H1 (cell line): ENCODE data around the gene DRC1. TPM values are rescaled to one million over a fixed set of nuclear protein-coding genes. Genes with fewer than 3 reads are reported as not detected.

Experiments used
- CTCF ChIA-PET: fragments of 300-600 bp; sonication (Branson Sonifier 250); formaldehyde crosslinking; loops from one replicate; lab custom pipeline; 2021; ENCODE audit not compliant: partially characterized antibody; lab: Charles Lee
- POLR2A ChIA-PET: fragments of 300-600 bp; sonication (Branson Sonifier 250); formaldehyde crosslinking; loops from one replicate; lab custom pipeline; 2021; ENCODE audit warnings: inconsistent platforms; ENCODE audit not compliant: partially characterized antibody; lab: Charles Lee
- DNase-seq, 2 experiments: peaks; one replicate each; pipeline versions ENCODE4 v3.0.0 to v3.0.0-alpha.2; 2010 to 2022; ENCODE audit warnings: low spot score in 2 of 2, low read depth in 1 of 2, mixed read lengths in 1 of 2
- FAIRE-seq: peaks from 2 replicates; lab custom pipeline; 2011; peaks lifted over from hg19 to GRCh38; lab: Jason Lieb, UNC
- H2AFZ ChIP-seq: 2 replicates; pipeline ENCODE4 v1.8.1; 2012; ENCODE audit warnings: low read length, inconsistent platforms
- H2AK5ac ChIP-seq: 2 replicates; pipeline ENCODE4 v1.6.1; 2013; ENCODE audit warnings: low read depth, low read length
- H2BK120ac ChIP-seq: replicated peaks from 2 replicates; pipeline ENCODE3; 2013; ENCODE audit warnings: low read depth, low read length, inconsistent platforms
- H2BK12ac ChIP-seq: 2 replicates; pipeline ENCODE4 v1.6.1; 2013; ENCODE audit warnings: low read depth, low read length
- H2BK15ac ChIP-seq: 2 replicates; pipeline ENCODE4 v1.6.1; 2013; ENCODE audit warnings: low read length
- H2BK20ac ChIP-seq: 2 replicates; pipeline ENCODE4 v1.6.1; 2013; ENCODE audit warnings: low read length
- H2BK5ac ChIP-seq: 2 replicates; pipeline ENCODE4 v1.6.1; 2013; ENCODE audit warnings: low read depth, low read length
- H3K14ac ChIP-seq: 2 replicates; pipeline ENCODE4 v1.6.1; 2013; ENCODE audit warnings: inconsistent platforms; ENCODE audit not compliant: insufficient read length
- H3K18ac ChIP-seq: 2 replicates; pipeline ENCODE4 v1.6.1; 2013; ENCODE audit warnings: low read length; ENCODE audit errors: extremely low read depth
- H3K23ac ChIP-seq: 2 replicates; pipeline ENCODE4 v1.6.1; 2013; ENCODE audit warnings: inconsistent platforms; ENCODE audit not compliant: insufficient read length
- H3K23me2 ChIP-seq: 2 replicates; pipeline ENCODE4 v1.6.1; 2013; ENCODE audit warnings: low read depth, low read length
- H3K27ac ChIP-seq: 2 replicates; pipeline ENCODE4 v1.6.1; 2011; ENCODE audit warnings: low read depth, low read length, inconsistent platforms
- H3K27me3 ChIP-seq, 4 experiments: replicated peaks in 1 of 4; 1 replicate in 1 of 4; 2 replicates in 3 of 4; pipeline versions ENCODE4 v1.6.1 to v1.8.1; 2011 to 2013; ENCODE audit warnings: low read length in 3 of 4, mild to moderate bottlenecking in 3 of 4, inconsistent platforms in 2 of 4, mixed read lengths in 2 of 4, moderate library complexity in 1 of 4; ENCODE audit not compliant: control insufficient read depth in 3 of 4, insufficient read depth in 3 of 4; ENCODE audit errors: extremely low read depth in 1 of 4
- H3K36me3 ChIP-seq, 4 experiments: 2 replicates each; pipeline versions ENCODE4 v1.6.1 to v1.8.1; 2011 to 2013; ENCODE audit warnings: mild to moderate bottlenecking in 4 of 4, low read length in 3 of 4, moderate library complexity in 2 of 4, control low read depth in 1 of 4, inconsistent platforms in 1 of 4; ENCODE audit not compliant: insufficient read depth in 4 of 4, control insufficient read depth in 2 of 4
- H3K4ac ChIP-seq: replicated peaks from 2 replicates; pipeline ENCODE3; 2013; ENCODE audit warnings: low read length, low read depth, mixed read lengths, inconsistent platforms; ENCODE audit not compliant: insufficient read length
- H3K4me1 ChIP-seq, 4 experiments: replicated peaks in 1 of 4; 1 replicate in 1 of 4; 2 replicates in 3 of 4; pipeline versions ENCODE4 v1.6.1 to v1.8.1; 2011 to 2013; ENCODE audit warnings: low read length in 3 of 4, inconsistent platforms in 2 of 4, mixed read lengths in 1 of 4; ENCODE audit not compliant: insufficient read depth in 4 of 4, control insufficient read depth in 3 of 4
- H3K4me2 ChIP-seq, 2 experiments: 2 replicates each; pipeline versions ENCODE4 v1.6.1 to v1.8.1; 2011 to 2013; ENCODE audit warnings: low read depth in 2 of 2, low read length in 2 of 2, control low read depth in 1 of 2, inconsistent platforms in 1 of 2, mild to moderate bottlenecking in 1 of 2; ENCODE audit not compliant: insufficient read depth in 1 of 2
- H3K4me3 ChIP-seq, 4 experiments: fragments of 200-600, 300-600 bp in 1 of 4; sonication (generic), shearing (Covaris generic), sonication (Bioruptor Twin) in 1 of 4; 2 replicates each; pipeline versions ENCODE4 v1.5.1 to v1.8.1; 2011 to 2016; ENCODE audit warnings: low read length in 4 of 4, low read depth in 3 of 4, control low read depth in 2 of 4, inconsistent platforms in 2 of 4, mild to moderate bottlenecking in 2 of 4, mixed read lengths in 1 of 4, moderate library complexity in 1 of 4; ENCODE audit not compliant: insufficient read depth in 2 of 4; ENCODE audit errors: extremely low read depth in 1 of 4
- H3K56ac ChIP-seq: replicated peaks from 2 replicates; pipeline ENCODE3; 2013; ENCODE audit warnings: low read depth, mild to moderate bottlenecking, mixed read lengths, low read length, inconsistent platforms; ENCODE audit not compliant: insufficient read length
- H3K79me1 ChIP-seq: 2 replicates; pipeline ENCODE4 v1.6.1; 2013; ENCODE audit warnings: low read depth, low read length, control low read depth
- H3K79me2 ChIP-seq, 2 experiments: 2 replicates each; pipeline versions ENCODE4 v1.6.1 to v1.8.1; 2012 to 2013; ENCODE audit warnings: low read length in 2 of 2, mild to moderate bottlenecking in 2 of 2, inconsistent platforms in 1 of 2; ENCODE audit not compliant: insufficient read depth in 2 of 2, control insufficient read depth in 1 of 2
- H3K9ac ChIP-seq, 4 experiments: replicated peaks in 1 of 4; 1 replicate in 1 of 4; 2 replicates in 3 of 4; pipeline versions ENCODE4 v1.6.1 to v1.8.1; 2011 to 2013; ENCODE audit warnings: low read depth in 3 of 4, low read length in 3 of 4, control low read depth in 2 of 4, mild to moderate bottlenecking in 2 of 4, moderate library complexity in 2 of 4, inconsistent platforms in 1 of 4; ENCODE audit errors: extremely low read depth in 1 of 4
- H3K9me3 ChIP-seq, 2 experiments: 2 replicates each; pipeline versions ENCODE4 v1.6.1 to v1.8.1; 2012 to 2013; ENCODE audit warnings: mild to moderate bottlenecking in 2 of 2, moderate library complexity in 2 of 2, control low read depth in 1 of 2, inconsistent platforms in 1 of 2, low read depth in 1 of 2, low read length in 1 of 2, mixed read lengths in 1 of 2; ENCODE audit not compliant: insufficient read depth in 2 of 2
- H4K20me1 ChIP-seq, 2 experiments: replicated peaks in 1 of 2; 2 replicates each; pipeline versions ENCODE3 to v1.8.1; 2011 to 2013; ENCODE audit warnings: inconsistent platforms in 2 of 2, low read length in 2 of 2, mild to moderate bottlenecking in 1 of 2; ENCODE audit not compliant: insufficient read depth in 2 of 2, control insufficient read depth in 1 of 2
- H4K5ac ChIP-seq: 2 replicates; pipeline ENCODE4 v1.6.1; 2013; ENCODE audit warnings: low read length, low read depth, mixed read lengths, inconsistent platforms; ENCODE audit not compliant: insufficient read length
- H4K8ac ChIP-seq: 2 replicates; pipeline ENCODE4 v1.8.0; 2013; ENCODE audit warnings: mild to moderate bottlenecking, moderate library complexity, low read length, inconsistent platforms; ENCODE audit not compliant: insufficient read depth; ENCODE audit errors: extremely low read depth
- H4K91ac ChIP-seq: replicated peaks from 2 replicates; pipeline ENCODE3; 2013; ENCODE audit warnings: low read length, mixed read lengths, inconsistent platforms; ENCODE audit not compliant: insufficient read length
- CTBP2 ChIP-seq: IDR thresholded peaks from 2 replicates; pipeline ENCODE4 v1.7.0; 2011; ENCODE audit warnings: borderline replicate concordance, mild to moderate bottlenecking, moderate library complexity, mixed read lengths, low read length; ENCODE audit not compliant: insufficient read depth, insufficient read length
- JUND ChIP-seq: IDR thresholded peaks from 2 replicates; pipeline ENCODE4 v1.6.1; 2011; ENCODE audit warnings: mild to moderate bottlenecking, improper control_type of control experiment, low read length
- POLR2A ChIP-seq, 2 experiments: IDR thresholded peaks; 1 replicate in 1 of 2; 2 replicates in 1 of 2; pipeline ENCODE4 v1.6.1; 2011; ENCODE audit warnings: low read depth in 2 of 2, low read length in 2 of 2, mild to moderate bottlenecking in 2 of 2; ENCODE audit errors: control extremely low read depth in 1 of 2
- WGBS, 2 experiments: shearing (Covaris generic) in 1 of 2; methylation state at CpG; one replicate each; pipeline versions ENCODE4 v1.1.6 to v1.1.7; 2013 to 2015; ENCODE audit warnings: low lambda C conversion rate in 2 of 2, mixed read lengths in 2 of 2, inconsistent platforms in 1 of 2, low coverage in 1 of 2, missing lambda C conversion rate in 1 of 2; ENCODE audit not compliant: insufficient replicate concordance in 2 of 2, insufficient coverage in 1 of 2, insufficient read length in 1 of 2; ENCODE audit errors: extremely low coverage in 1 of 2, missing lambda C conversion rate in 1 of 2; 5-methylcytosine and 5-hydroxymethylcytosine counted together
- polyA plus RNA-seq, 7 experiments: library from polyadenylated mRNA; depleted of rRNA in 3 of 7; stranded (reverse) in 5 of 7; unstranded in 2 of 7; fragments of >200 nt in 5 of 7; fragments of 200-250 nt in 2 of 7; gene quantifications; 1 replicate in 5 of 7; 2 replicates in 1 of 7; 4 replicates in 1 of 7; pipeline versions ENCODE4 v1.2.1 to v1.2.3, GENCODE V29; 2011 to 2013; ENCODE audit warnings: missing spikeins in 2 of 7, mixed read lengths in 2 of 7
- total RNA-seq: library from RNA; stranded (reverse); fragmentation: NEBNext Ultra II Directional; extraction: Animal tissue kit (Norgen Biotek cat#: 25700); gene quantifications from 2 replicates; pipeline ENCODE4 v1.2.1, GENCODE V29; 2021

DRC1 gene
- total and polyA plus RNA-seq, 2 of the 8 experiments (the other 6 are each of a cell fraction or from before 2014, with no cell fraction given), result 0.08 TPM; not detected in 1

GRCh38 chr2:26477911-26478253 lies 76.2 kb downstream of the DRC1 start, which contains the start of gene OTOF:
OTOF (minus strand) TSS chr2:26478124.
- H3K9ac ChIP-seq, result no peak within 1 kb of the TSS
- TF ChIP-seq POLR2A (IDR thresholded peaks at IDR 0.05; ENCODE audit: control extremely low read depth in 1 of 2, low read depth in 2 of 2, low read length in 2 of 2) (no peak), CTBP2 (no peak), JUND (no peak)
- H3K14ac ChIP-seq, result no peak within 1 kb of the TSS
- H2BK120ac ChIP-seq, result no peak within 1 kb of the TSS
- no peaks in the 10 kb centered on the region for H3K27me3 ChIP-seq
- 89% methylated on average over 2 of the region's 3 CpGs; no CpG with 5 or more reads in 1 of the 2 experiments for WGBS, 2 experiments
- H2BK12ac ChIP-seq, result no peak within 1 kb of the TSS
- H3K9me3 ChIP-seq, result no peaks in the 10 kb centered on the region
- H3K4me2 ChIP-seq, result no peak within 1 kb of the TSS
- H3K27ac ChIP-seq, result no peak within 1 kb of the TSS
- no peak within 1 kb of the TSS for H3K18ac ChIP-seq
- POLR2A ChIA-PET, result interaction anchor here (0.8 to 1.3 kb wide), 3 partner anchors 9 to 14 kb away, joined by 3 to 4 read pairs (median 3); no protein-coding TSS in a partner anchor
- no peak within 1 kb of the TSS for H3K23ac ChIP-seq
- H3K36me3 ChIP-seq, result no peaks in the 10 kb centered on the region
- H2AK5ac ChIP-seq, result no peak within 1 kb of the TSS
- peaks cover 0 to 7% (median under 1%) of the 10 kb centered on the region in 4 experiments; a peak in 4 of 7 replicates for H3K4me1 ChIP-seq
- no peak within 1 kb of the TSS for H4K5ac ChIP-seq
- H2BK20ac ChIP-seq, result 0 out of 2 replicates have a peak within 1 kb of the TSS, but pooled peaks have one; percentile 61
- CTCF ChIA-PET, result interaction anchor here (1.2 to 5.5 kb wide), 9 partner anchors 8 to 146 kb away, joined by 3 to 24 read pairs (median 4); no protein-coding TSS in a partner anchor
- no peak for DNase-seq
- no peak within 1 kb of the TSS for H3K4me3 ChIP-seq
- H2BK15ac ChIP-seq, result peak within 1 kb of the TSS; percentile 29; the same call in 1 of the 2 replicates
- H2BK5ac ChIP-seq, result no peak within 1 kb of the TSS
- no peaks in the 10 kb centered on the region for H3K79me1 ChIP-seq
- no peak within 1 kb of the TSS for H4K91ac ChIP-seq
- no peaks in the 10 kb centered on the region for H3K79me2 ChIP-seq
- H2AFZ ChIP-seq, result no peak within 1 kb of the TSS; the same call in 1 of the 2 replicates
- no peak within 1 kb of the TSS for H3K56ac ChIP-seq
- peak within 1 kb of the TSS; percentile 45 for H4K8ac ChIP-seq
- peaks cover 0 to 5% of the 10 kb centered on the region in 2 experiments for H4K20me1 ChIP-seq
- no peak within 1 kb of the TSS for H3K4ac ChIP-seq
- FAIRE-seq, result no peak
- H3K23me2 ChIP-seq, result peaks cover 3% of the 10 kb centered on the region; the same call in 1 of the 2 replicates
